ENCODE measurements around the gene CDV3. TPM values are rescaled to one million over a fixed set of nuclear protein-coding genes. Genes with fewer than 3 reads are reported as not detected.
"Not testable (repeated sequence)": the region's sequence is repeated elsewhere in the genome, so short reads cannot be mapped to it uniquely, and the experiment has no call there.

The CDV3 gene, protein sequence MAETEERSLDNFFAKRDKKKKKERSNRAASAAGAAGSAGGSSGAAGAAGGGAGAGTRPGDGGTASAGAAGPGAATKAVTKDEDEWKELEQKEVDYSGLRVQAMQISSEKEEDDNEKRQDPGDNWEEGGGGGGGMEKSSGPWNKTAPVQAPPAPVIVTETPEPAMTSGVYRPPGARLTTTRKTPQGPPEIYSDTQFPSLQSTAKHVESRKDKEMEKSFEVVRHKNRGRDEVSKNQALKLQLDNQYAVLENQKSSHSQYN
- 100 to 1,000 TPM; 122 to 153 TPM for total RNA-seq
- polyA plus RNA-seq, result 10 to 100 TPM; 48.8 to 65.1 TPM
- long read RNA-seq, donor 1, partial matches to known transcripts, result 24 of 28 reads
- long read RNA-seq, donor 1, other reads (novel, unspliced or antisense), result 1 of 28 reads
- long read RNA-seq, donor 2, transcript CDV3-203 (5 exons, 955 nt), result major isoform, 17 of 64 reads
- long read RNA-seq, donor 2, transcript CDV3-201 (5 exons, 3,307 nt), result minor isoform, 5 of 64 reads
- long read RNA-seq, donor 2, partial matches to known transcripts, result 27 of 64 reads
- long read RNA-seq, donor 2, other reads (novel, unspliced or antisense), result 15 of 64 reads

DNA sequence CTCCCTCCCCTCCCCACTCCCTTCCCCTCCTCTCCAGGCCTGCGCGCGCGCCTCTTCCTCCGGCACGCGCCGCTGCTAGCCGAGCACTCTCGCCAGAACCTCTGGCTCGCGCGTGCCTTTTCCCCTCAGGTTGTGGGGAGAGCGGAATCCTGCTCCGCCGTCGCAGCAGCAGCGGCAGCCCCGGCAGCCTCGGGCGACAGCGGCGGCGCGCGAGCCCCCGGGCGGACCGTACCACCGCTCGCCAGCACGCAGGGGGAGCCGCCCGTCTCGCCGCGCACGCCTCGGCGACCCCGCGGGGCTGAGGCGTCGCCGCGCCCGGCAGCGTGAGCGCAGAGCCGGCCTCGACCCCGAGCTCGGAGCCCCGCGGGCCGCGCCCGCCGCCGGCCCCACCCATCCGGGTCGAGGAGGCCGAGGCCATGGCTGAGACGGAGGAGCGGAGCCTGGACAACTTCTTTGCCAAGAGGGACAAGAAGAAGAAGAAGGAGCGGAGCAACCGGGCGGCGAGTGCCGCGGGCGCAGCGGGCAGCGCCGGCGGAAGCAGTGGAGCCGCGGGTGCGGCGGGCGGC is at the start of gene CDV3:
TSS of gene CDV3 (plus strand) at position 58 of the 566 bp plus-strand sequence. CDS start at position 417, 359 bp downstream.
- intact Hi-C loops (cut with DNase I), result loop anchor here (2.0 to 10.0 kb wide), 2 partner anchors 849 to 851 kb away; partner anchors contain the start of gene NPHP3 (in 2 of the 2)
- WGBS, 2 donors, result 0% methylated on average over 48 to 81 of the region's 81 CpGs
- ATAC-seq (ENCODE audit: low FRiP score), result peak; percentile 44

DNA sequence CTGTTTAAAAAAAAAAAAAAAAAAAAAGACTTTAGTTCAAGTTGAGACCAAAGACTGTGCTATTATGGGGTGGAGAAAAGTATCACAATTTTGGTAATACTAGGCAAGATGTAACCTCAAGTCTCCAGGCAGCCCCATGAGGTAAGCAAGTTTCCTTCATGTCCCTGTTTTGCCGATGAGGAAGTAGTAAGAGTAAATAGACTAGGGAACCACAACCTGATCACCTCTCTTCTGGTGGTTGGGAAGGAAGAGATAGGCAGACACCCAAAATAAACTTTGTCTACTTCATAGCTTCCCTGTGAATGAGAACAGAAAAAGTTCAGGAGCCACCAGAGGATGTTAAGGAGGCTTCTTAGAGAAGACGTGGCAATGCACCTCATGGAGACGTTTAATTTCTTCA is 49.7 kb upstream of the CDV3 start:
- DNase-seq; H3K4me3 ChIP-seq (ENCODE audit: low read length in 2 of 2); H3K27ac ChIP-seq (ENCODE audit: low read depth in 1 of 2, low read length in 2 of 2); H3K9me3 ChIP-seq (ENCODE audit: control insufficient read depth, low read length); H3K4me1 ChIP-seq (ENCODE audit: control insufficient read depth in 1 of 2, insufficient read depth in 2 of 2, low read length in 2 of 2); intact Hi-C loops (cut with DNase I); H3K36me3 ChIP-seq (ENCODE audit: control insufficient read depth in 1 of 2, insufficient read depth in 2 of 2, low read length in 1 of 2); ATAC-seq (ENCODE audit: low FRiP score); H3K27me3 ChIP-seq (ENCODE audit: control insufficient read depth in 1 of 2, insufficient read depth in 2 of 2, low read length in 1 of 2): not testable (repeated sequence)
- WGBS, 2 donors, result 65 to 73% methylated on average over 3 of the region's 3 CpGs

More for the DNA sequence above, at the start of gene CDV3:
- Histone ChIP-seq H3K27ac (ENCODE audit: low read depth in 1 of 2, low read length in 2 of 2) (peak within 1 kb of the TSS; percentile 99 to 100), H3K36me3 (ENCODE audit: control insufficient read depth in 1 of 2, insufficient read depth in 2 of 2, low read length in 1 of 2) (no peaks in the 10 kb centered on the region), H3K4me3 (ENCODE audit: low read length in 2 of 2) (peak within 1 kb of the TSS; percentile 99 to 100), H3K27me3 (ENCODE audit: control insufficient read depth in 1 of 2, insufficient read depth in 2 of 2, low read length in 1 of 2) (no peaks in the 10 kb centered on the region), H3K4me1 (ENCODE audit: control insufficient read depth in 1 of 2, insufficient read depth in 2 of 2, low read length in 2 of 2) (peaks cover 5% of the 10 kb centered on the region in 2 donors), H3K9me3 (ENCODE audit: control insufficient read depth, low read length) (no peaks in the 10 kb centered on the region)
- peak in 1 of 2 donors; percentile 69 for DNase-seq

DNA sequence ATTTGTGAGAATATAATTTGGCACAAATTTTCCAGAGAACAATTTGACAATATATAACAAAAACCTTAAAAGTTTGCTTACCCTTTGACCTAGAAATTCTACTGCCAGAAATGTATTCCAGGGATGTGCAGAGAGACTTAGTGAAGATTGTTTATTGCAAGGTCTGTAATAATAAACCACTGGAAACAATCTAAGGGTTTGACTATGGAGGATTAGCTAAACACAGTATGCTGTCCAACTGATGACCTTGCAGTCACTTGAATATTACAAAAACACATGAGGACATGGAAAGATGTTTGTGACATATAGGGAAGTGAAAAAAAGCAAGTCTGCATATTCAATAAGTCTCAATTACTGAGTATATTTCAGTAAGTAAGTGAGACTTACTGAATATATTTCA is 48.1 kb upstream of the CDV3 start:
- H3K4me3 ChIP-seq (ENCODE audit: low read length in 2 of 2), result no peak overlapping the region
- no peaks in the 10 kb centered on the region for H3K4me1 ChIP-seq (ENCODE audit: control insufficient read depth in 1 of 2, insufficient read depth in 2 of 2, low read length in 2 of 2)
- no peak for DNase-seq
- intact Hi-C loops (cut with DNase I), result no loop called here
- H3K36me3 ChIP-seq (ENCODE audit: control insufficient read depth in 1 of 2, insufficient read depth in 2 of 2, low read length in 1 of 2), result no peaks in the 10 kb centered on the region
- H3K27me3 ChIP-seq (ENCODE audit: control insufficient read depth in 1 of 2, insufficient read depth in 2 of 2, low read length in 1 of 2), result no peaks in the 10 kb centered on the region
- no peak for ATAC-seq (ENCODE audit: low FRiP score)
- H3K9me3 ChIP-seq (ENCODE audit: control insufficient read depth, low read length), result no peaks in the 10 kb centered on the region
- no peak overlapping the region for H3K27ac ChIP-seq (ENCODE audit: low read depth in 1 of 2, low read length in 2 of 2)

DNA sequence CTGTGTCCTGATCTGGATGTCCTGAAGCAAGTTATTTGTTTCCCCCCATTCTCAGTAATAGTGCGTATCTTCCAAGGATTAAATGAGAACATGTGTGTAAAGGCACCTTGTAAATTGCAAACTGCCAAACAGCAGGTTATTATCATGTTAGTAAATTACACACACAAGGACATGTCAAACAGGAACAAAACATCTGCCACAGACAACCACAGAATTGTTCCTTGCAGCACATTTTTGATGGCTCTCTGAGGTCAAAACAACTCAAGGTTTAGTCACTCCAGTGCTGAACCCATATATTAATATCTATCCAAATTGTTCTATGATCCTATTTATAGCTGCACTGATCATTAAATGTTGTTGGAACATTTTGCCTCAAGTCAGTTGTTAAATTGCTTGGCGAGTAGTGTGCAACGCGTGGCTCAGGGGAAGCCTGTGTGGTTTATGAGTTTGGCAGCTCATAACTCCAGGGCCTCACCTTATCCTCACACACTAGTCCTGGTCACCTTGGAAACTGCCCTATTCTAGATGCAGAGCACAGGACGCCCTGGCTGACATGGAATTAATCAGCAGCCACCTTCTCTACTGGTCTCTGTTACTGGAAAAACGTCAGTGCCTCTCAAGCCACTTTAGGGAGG is 46.3 kb upstream of the CDV3 start:
- DNase-seq (no peak), ATAC-seq (ENCODE audit: low FRiP score) (no peak)
- WGBS, 2 donors, result 85% methylated on average over 6 of the region's 6 CpGs
- Histone ChIP-seq H3K9me3 (ENCODE audit: control insufficient read depth, low read length) (no peaks in the 10 kb centered on the region), H3K4me1 (ENCODE audit: control insufficient read depth in 1 of 2, insufficient read depth in 2 of 2, low read length in 2 of 2) (no peaks in the 10 kb centered on the region), H3K27ac (ENCODE audit: low read depth in 1 of 2, low read length in 2 of 2) (no peak overlapping the region), H3K4me3 (ENCODE audit: low read length in 2 of 2) (no peak overlapping the region), H3K27me3 (ENCODE audit: control insufficient read depth in 1 of 2, insufficient read depth in 2 of 2, low read length in 1 of 2) (no peaks in the 10 kb centered on the region), H3K36me3 (ENCODE audit: control insufficient read depth in 1 of 2, insufficient read depth in 2 of 2, low read length in 1 of 2) (no peaks in the 10 kb centered on the region)
- intact Hi-C loops (cut with DNase I), result no loop called here

DNA sequence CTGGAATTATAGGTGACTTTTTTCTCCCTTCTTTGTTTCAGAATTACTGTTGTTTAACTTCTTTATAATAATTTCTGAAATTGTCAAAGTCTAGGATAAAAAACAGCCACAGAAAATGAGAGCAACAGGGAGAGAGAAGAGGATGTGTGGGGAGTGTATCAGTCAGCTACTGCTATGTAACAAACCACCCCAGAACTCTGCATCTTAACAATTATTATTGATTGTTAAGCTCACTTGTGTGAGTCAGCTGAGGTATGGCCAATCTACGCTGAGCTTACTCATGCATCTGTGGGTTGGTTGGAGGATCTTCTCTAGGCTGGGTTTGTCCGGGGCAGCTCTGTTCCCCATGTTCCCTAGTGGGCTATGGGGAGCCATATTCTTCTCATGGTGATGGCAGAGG is 43.7 kb upstream of the CDV3 start:
- H3K4me3 ChIP-seq (ENCODE audit: low read length in 2 of 2), result no peak overlapping the region
- no peak for ATAC-seq (ENCODE audit: low FRiP score)
- no peaks in the 10 kb centered on the region for H3K9me3 ChIP-seq (ENCODE audit: control insufficient read depth, low read length)
- 90 to 99% methylated on average over 2 of the region's 2 CpGs for WGBS, 2 donors
- intact Hi-C loops (cut with DNase I), result no loop called here
- H3K27ac ChIP-seq (ENCODE audit: low read depth in 1 of 2, low read length in 2 of 2), result no peak overlapping the region
- no peaks in the 10 kb centered on the region for H3K36me3 ChIP-seq (ENCODE audit: control insufficient read depth in 1 of 2, insufficient read depth in 2 of 2, low read length in 1 of 2)
- no peak for DNase-seq
- H3K27me3 ChIP-seq (ENCODE audit: control insufficient read depth in 1 of 2, insufficient read depth in 2 of 2, low read length in 1 of 2), result no peaks in the 10 kb centered on the region
- H3K4me1 ChIP-seq (ENCODE audit: control insufficient read depth in 1 of 2, insufficient read depth in 2 of 2, low read length in 2 of 2), result no peaks in the 10 kb centered on the region

DNA sequence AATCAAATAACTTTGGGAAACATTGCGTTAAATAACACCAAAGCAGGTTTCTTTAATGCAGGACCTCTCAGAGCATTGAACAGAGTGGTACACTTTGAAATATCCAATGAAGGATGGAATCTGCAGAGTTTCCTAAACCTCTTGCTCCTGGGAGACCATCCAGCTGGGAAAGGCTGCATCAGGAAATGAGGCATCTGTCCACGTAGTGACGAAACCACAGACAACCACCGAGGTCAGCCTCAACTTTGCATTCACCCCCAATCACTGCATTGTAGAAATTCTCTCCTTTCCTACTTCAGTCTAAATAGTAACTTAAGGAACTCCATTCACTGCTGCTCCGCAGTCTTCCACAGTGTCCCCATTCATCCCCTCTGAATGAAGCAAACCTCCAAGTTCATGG is 41.5 kb upstream of the CDV3 start:
- H3K27me3 ChIP-seq (ENCODE audit: control insufficient read depth in 1 of 2, insufficient read depth in 2 of 2, low read length in 1 of 2), result no peaks in the 10 kb centered on the region
- no peak overlapping the region for H3K4me3 ChIP-seq (ENCODE audit: low read length in 2 of 2)
- H3K4me1 ChIP-seq (ENCODE audit: control insufficient read depth in 1 of 2, insufficient read depth in 2 of 2, low read length in 2 of 2), result peaks cover 0 to 4% of the 10 kb centered on the region in 2 donors
- ATAC-seq (ENCODE audit: low FRiP score), result no peak
- H3K36me3 ChIP-seq (ENCODE audit: control insufficient read depth in 1 of 2, insufficient read depth in 2 of 2, low read length in 1 of 2), result no peaks in the 10 kb centered on the region
- H3K27ac ChIP-seq (ENCODE audit: low read depth in 1 of 2, low read length in 2 of 2), result no peak overlapping the region
- H3K9me3 ChIP-seq (ENCODE audit: control insufficient read depth, low read length), result no peaks in the 10 kb centered on the region
- WGBS, 2 donors, result 74 to 79% methylated on average over 5 of the region's 5 CpGs
- intact Hi-C loops (cut with DNase I), result no loop called here
- DNase-seq, result no peak

DNA sequence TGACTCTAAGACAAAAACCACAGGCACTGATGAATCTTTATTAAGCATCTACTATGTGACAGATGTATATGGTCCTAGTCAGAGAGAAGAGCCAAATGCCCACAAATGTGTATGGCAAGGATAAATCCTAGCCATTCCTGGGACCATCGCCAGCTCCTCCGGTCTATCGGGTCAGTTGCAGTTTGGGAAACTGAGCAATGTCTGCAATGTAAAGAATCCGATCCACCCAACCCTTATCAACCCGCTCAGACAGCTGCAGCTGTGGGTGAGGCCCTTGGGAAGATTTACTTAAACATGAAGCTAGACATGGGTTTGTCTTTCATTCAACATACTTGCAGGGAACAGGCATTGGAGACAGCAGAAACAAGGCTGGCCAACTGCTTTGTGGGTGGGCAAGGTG is 40.5 kb upstream of the CDV3 start:
- no peaks in the 10 kb centered on the region for H3K36me3 ChIP-seq (ENCODE audit: control insufficient read depth in 1 of 2, insufficient read depth in 2 of 2, low read length in 1 of 2)
- H3K4me3 ChIP-seq (ENCODE audit: low read length in 2 of 2), result no peak overlapping the region
- intact Hi-C loops (cut with DNase I), result no loop called here
- ATAC-seq (ENCODE audit: low FRiP score) (no peak), DNase-seq (no peak)
- WGBS, 2 donors, result 88 to 95% methylated on average over 5 of the region's 5 CpGs
- H3K27ac ChIP-seq (ENCODE audit: low read depth in 1 of 2, low read length in 2 of 2), result no peak overlapping the region
- H3K4me1 ChIP-seq (ENCODE audit: control insufficient read depth in 1 of 2, insufficient read depth in 2 of 2, low read length in 2 of 2), result peaks cover 0 to 4% of the 10 kb centered on the region in 2 donors
- no peaks in the 10 kb centered on the region for H3K27me3 ChIP-seq (ENCODE audit: control insufficient read depth in 1 of 2, insufficient read depth in 2 of 2, low read length in 1 of 2)
- H3K9me3 ChIP-seq (ENCODE audit: control insufficient read depth, low read length), result no peaks in the 10 kb centered on the region

DNA sequence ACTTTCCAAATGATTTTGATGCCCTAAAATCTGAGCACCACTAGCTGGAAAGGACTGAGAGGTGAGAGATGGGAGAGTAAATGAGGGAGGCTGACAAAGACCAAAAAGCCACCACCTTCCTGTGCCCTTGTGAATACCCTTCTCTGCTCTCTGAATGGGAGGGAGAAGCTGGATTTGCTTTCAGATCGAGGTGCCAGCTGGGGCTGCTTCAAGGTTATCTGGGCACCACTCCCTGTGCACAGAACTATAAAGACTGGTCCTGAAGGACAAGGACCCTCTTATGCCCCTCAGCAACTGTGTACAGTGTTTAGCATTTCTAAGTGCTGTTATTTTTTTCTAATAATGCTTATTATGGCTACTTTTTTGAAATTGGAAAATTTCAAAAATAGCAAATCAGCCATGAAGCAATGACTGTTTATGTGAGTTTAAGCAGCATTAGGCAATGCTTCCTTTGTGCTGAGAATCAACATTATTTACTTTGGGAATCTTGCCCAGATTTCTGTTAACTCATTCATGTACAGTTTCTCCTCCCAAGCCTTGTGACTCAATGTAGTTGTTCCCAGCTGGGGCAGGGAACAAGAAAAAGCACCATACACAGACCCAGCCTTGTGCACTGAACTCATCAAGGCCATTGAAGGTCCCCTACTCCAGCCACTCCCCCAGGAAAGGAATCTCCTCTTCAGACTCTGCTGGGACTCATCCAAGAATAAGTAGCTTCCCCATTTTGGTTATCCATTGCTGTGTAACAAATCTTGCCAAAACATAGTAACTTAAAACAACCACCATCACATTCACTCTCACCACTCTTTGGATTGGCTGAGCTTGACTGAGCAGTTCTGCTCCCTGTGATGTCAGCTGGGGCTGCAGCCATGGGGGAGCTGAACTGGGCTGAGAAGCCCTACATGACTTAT is 37.3 kb upstream of the CDV3 start:
- no peak overlapping the region for H3K4me3 ChIP-seq (ENCODE audit: low read length in 2 of 2)
- peak; percentile 75 for ATAC-seq (ENCODE audit: low FRiP score)
- WGBS, 2 donors, result 0 to 2% methylated on average over 1 of the region's 1 CpG

More for the DNA sequence above, 37.3 kb upstream of the CDV3 start:
- Histone ChIP-seq H3K36me3 (ENCODE audit: control insufficient read depth in 1 of 2, insufficient read depth in 2 of 2, low read length in 1 of 2) (no peaks in the 10 kb centered on the region), H3K27ac (ENCODE audit: low read depth in 1 of 2, low read length in 2 of 2) (no peak overlapping the region), H3K4me1 (ENCODE audit: control insufficient read depth in 1 of 2, insufficient read depth in 2 of 2, low read length in 2 of 2) (peaks cover 2 to 4% of the 10 kb centered on the region in 2 donors), H3K9me3 (ENCODE audit: control insufficient read depth, low read length) (no peaks in the 10 kb centered on the region), H3K27me3 (ENCODE audit: control insufficient read depth in 1 of 2, insufficient read depth in 2 of 2, low read length in 1 of 2) (no peaks in the 10 kb centered on the region)
- DNase-seq, result no peak
- intact Hi-C loops (cut with DNase I), result no loop called here

All from aorta (tissue), 5 donors.